A549 (cell line): ENCODE measurements around the gene RIIAD1.

Experiments used
- CEBPB ChIP-seq, 2 experiments: fragments of >200 bp in 1 of 2; sonication (Bioruptor Twin) in 1 of 2; formaldehyde crosslinking in 1 of 2; IDR thresholded peaks; 2 replicates each; pipeline ENCODE4 v1.6.1; 2012 to 2016
- CTCF ChIP-seq: fragments of >200 bp; sonication (Bioruptor Twin); formaldehyde crosslinking; IDR thresholded peaks from 3 replicates; pipeline ENCODE4 v1.5.1; 2016
- EP300 ChIP-seq, 2 experiments: fragments of >200 bp; sonication (Bioruptor Twin); formaldehyde crosslinking; IDR thresholded peaks; 2 replicates in 1 of 2; 3 replicates in 1 of 2; pipeline ENCODE4 v1.6.1; 2016 to 2017
- ESRRA ChIP-seq: fragments of 150-350 bp; IDR thresholded peaks from 2 replicates; pipeline ENCODE4 v1.6.1; 2014; ENCODE audit warnings: mild to moderate bottlenecking, low read length, borderline replicate concordance
- HMGXB4 ChIP-seq: fragments of 250-450 bp; sonication (Bioruptor Pico); IDR thresholded peaks from 2 replicates; pipeline ENCODE4 v1.5.0; 2021; ENCODE audit warnings: mild to moderate bottlenecking, moderate library complexity, borderline replicate concordance
- NFE2L2 ChIP-seq: fragments of 150-350 bp; conservative IDR thresholded peaks from 2 replicates; pipeline ENCODE4 v1.6.1; 2014; ENCODE audit warnings: low read length
- PHF8 ChIP-seq: fragments of 200-600 bp; sonication (generic); IDR thresholded peaks from 2 replicates; pipeline ENCODE4 v1.6.1; 2016; ENCODE audit warnings: low read depth, mild to moderate bottlenecking, antibody characterized with exemption, moderate library complexity, borderline replicate concordance
- POLR2A ChIP-seq: IDR thresholded peaks from 2 replicates; pipeline ENCODE4 v1.6.1; 2012; ENCODE audit warnings: mild to moderate bottlenecking, low read length
- RAD21 ChIP-seq, 2 experiments: fragments of >200 bp in 1 of 2; sonication (Bioruptor Twin) in 1 of 2; formaldehyde crosslinking in 1 of 2; IDR thresholded peaks in 1 of 2; conservative IDR thresholded peaks in 1 of 2; 2 replicates in 1 of 2; 3 replicates in 1 of 2; pipeline ENCODE4 v1.6.1; 2012 to 2018; ENCODE audit warnings: inconsistent platforms in 1 of 2
- ZSCAN20 ChIP-seq: fragments of 250-450 bp; sonication (Bioruptor Pico); IDR thresholded peaks from 2 replicates; pipeline ENCODE4 v1.8.0; 2022; ENCODE audit warnings: mild to moderate bottlenecking, moderate library complexity

GRCh38 chr1:151701515-151701914, 19.8 kb upstream of the RIIAD1 start:
- TF ChIP-seq EP300 (IDR thresholded peaks at IDR 0.05) = no peak
- no peak for TF ChIP-seq ZSCAN20 (CRISPR knock-in tag)
- TF ChIP-seq ESRRA = no peak
- TF ChIP-seq CTCF = no peak
- TF ChIP-seq HMGXB4 (CRISPR knock-in tag) = no peak
- no peak for TF ChIP-seq POLR2A
- no peak for TF ChIP-seq RAD21 (conservative IDR thresholded peaks at IDR 0.05 in 1 of 2, IDR thresholded peaks at IDR 0.05 in 1 of 2)
- TF ChIP-seq NFE2L2 = no peak
- TF ChIP-seq CEBPB (IDR thresholded peaks at IDR 0.05) = no peak
- TF ChIP-seq PHF8 = no peak
